Measurements from ENCODE around the gene LBX1.

The LBX1 gene

GRCh38 chr10:101229266-101230182 lies at the start of gene LBX1:
Gene LBX1 (minus strand): TSS chr10:101229463. CDS start chr10:101228815, 648 bp downstream.
- no peak for DNase-seq (ENCODE audit: low spot score)

GRCh38 chr10:101273741-101274140 lies 44.5 kb upstream of the LBX1 start:
- DNase-seq (ENCODE audit: low spot score): no peak

- DNase-seq (ENCODE audit: low spot score): no peak
These were observed 44.1 kb upstream of the LBX1 start for GRCh38 chr10:101273330-101273729.

- peak; percentile 87 for DNase-seq (ENCODE audit: low spot score)
These were observed 43.1 kb upstream of the LBX1 start for GRCh38 chr10:101272229-101272868.

GRCh38 chr10:101270763-101271162 lies 41.5 kb upstream of the LBX1 start:
- DNase-seq (ENCODE audit: low spot score): no peak

- no peak for DNase-seq (ENCODE audit: low spot score)
These were observed 38.5 kb upstream of the LBX1 start for GRCh38 chr10:101267776-101268175.

- DNase-seq (ENCODE audit: low spot score): no peak
These were observed 38.0 kb upstream of the LBX1 start for GRCh38 chr10:101267290-101267680.

GRCh38 chr10:101266381-101267289 lies 37.4 kb upstream of the LBX1 start:
- no peak for DNase-seq (ENCODE audit: low spot score)

GRCh38 chr10:101263150-101263752 lies 34.0 kb upstream of the LBX1 start:
- no peak for DNase-seq (ENCODE audit: low spot score)

- DNase-seq (ENCODE audit: low spot score): no peak
These were observed 32.9 kb upstream of the LBX1 start for GRCh38 chr10:101262147-101262546.

GRCh38 chr10:101261702-101262101 lies 32.4 kb upstream of the LBX1 start:
- no peak for DNase-seq (ENCODE audit: low spot score)

- no peak for DNase-seq (ENCODE audit: low spot score)
These were observed 31.7 kb upstream of the LBX1 start for GRCh38 chr10:101260764-101261481.

- DNase-seq (ENCODE audit: low spot score): no peak
These were observed 29.1 kb upstream of the LBX1 start for GRCh38 chr10:101258179-101258885.

- DNase-seq (ENCODE audit: low spot score): no peak
These were observed 28.2 kb upstream of the LBX1 start for GRCh38 chr10:101257491-101257890.

- no peak for DNase-seq (ENCODE audit: low spot score)
These were observed 27.8 kb upstream of the LBX1 start for GRCh38 chr10:101257084-101257483.

- no peak for DNase-seq (ENCODE audit: low spot score)
These were observed 27.1 kb upstream of the LBX1 start for GRCh38 chr10:101256387-101256786.

- no peak for DNase-seq (ENCODE audit: low spot score)
These were observed 20.9 kb upstream of the LBX1 start for GRCh38 chr10:101250136-101250535.

GRCh38 chr10:101249171-101249581 lies 19.9 kb upstream of the LBX1 start:
- no peak for DNase-seq (ENCODE audit: low spot score)

- DNase-seq (ENCODE audit: low spot score): no peak
These were observed 17.4 kb upstream of the LBX1 start for GRCh38 chr10:101246639-101247038.

GRCh38 chr10:101244321-101245050 lies 15.2 kb upstream of the LBX1 start:
- peak; percentile 81 for DNase-seq (ENCODE audit: low spot score)
